Esophagus squamous epithelium (tissue), 4 donors: Measurements from ENCODE around the gene STT3B.

Experiments
- CTCF ChIP-seq, 6 experiments: fragments of 450-650 bp in 4 of 6; fragments of 200-600 bp in 2 of 6; sonication (generic) in 2 of 6; IDR thresholded peaks; one replicate each; pipeline ENCODE4 v1.5.1; 2016 to 2019; ENCODE audit warnings: antibody characterized with exemption in 6 of 6, mild to moderate bottlenecking in 4 of 6, moderate library complexity in 4 of 6
- POLR2A ChIP-seq, 4 donors: fragments of 450-650 bp; IDR thresholded peaks; one replicate each; pipeline ENCODE4 v1.6.1; 2017; ENCODE audit warnings: antibody characterized with exemption in 4 of 4, mild to moderate bottlenecking in 4 of 4, moderate library complexity in 3 of 4

- TF ChIP-seq CTCF (IDR thresholded peaks at IDR 0.05): no peak
- no peak for TF ChIP-seq POLR2A (IDR thresholded peaks at IDR 0.05)
Observed at GRCh38 chr3:31508452-31509146, 24.1 kb upstream of the STT3B start.
